Measurements from ENCODE around the gene EIF3D.
A peak's percentile ranks its signal among the peaks of the same experiment; 100 is the strongest.

The EIF3D gene

DNA sequence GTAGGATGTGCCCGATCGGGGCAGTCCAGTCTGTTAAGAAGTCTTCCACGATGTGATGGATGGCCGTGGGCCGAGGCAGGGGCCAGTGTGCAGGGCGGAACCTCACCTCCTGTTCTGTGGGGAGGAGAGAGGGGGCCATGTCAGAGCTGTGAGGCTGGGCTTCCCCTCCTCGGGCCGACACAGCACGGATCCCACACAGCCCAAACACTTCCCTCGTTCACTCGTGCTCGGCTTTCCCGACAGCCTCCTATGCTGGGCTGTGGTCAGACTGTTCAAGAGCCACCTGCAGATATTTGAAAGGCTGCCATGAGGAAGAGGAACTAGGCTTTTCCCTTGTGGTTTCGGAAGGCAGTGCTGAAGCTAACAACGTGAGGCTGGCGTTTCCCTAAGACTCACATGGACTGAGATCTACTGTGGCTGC is 35.3 kb downstream of the EIF3D start:
- Histone ChIP-seq H3K4me1 (no peaks in the 10 kb centered on the region), H3K27me3 (ENCODE audit: control insufficient read depth, insufficient read depth, low read length) (no peaks in the 10 kb centered on the region), H3K9me3 (ENCODE audit: control insufficient read depth, low read length) (no peaks in the 10 kb centered on the region), H3K4me2 (ENCODE audit: low read length) (no peak overlapping the region), H3K36me3 (ENCODE audit: control insufficient read depth, insufficient read depth, low read length) (no peaks in the 10 kb centered on the region), H3K27ac (no peak overlapping the region), H3K4me3 (ENCODE audit: low read depth, low read length) (no peak overlapping the region), H3K9ac (no peak overlapping the region), H3K79me2 (no peaks in the 10 kb centered on the region), H2AFZ (no peak overlapping the region)
- no peak for TF ChIP-seq CTCF (IDR thresholded peaks at IDR 0.05)

- H3K36me3 ChIP-seq (ENCODE audit: control insufficient read depth, insufficient read depth, low read length): no peaks in the 10 kb centered on the region
These were observed 36.9 kb downstream of the EIF3D start for GRCh38 chr22:36492109-36492508.

GRCh38 chr22:36491155-36491554 is 37.8 kb downstream of the EIF3D start:
- Histone ChIP-seq H3K4me3 (ENCODE audit: low read depth, low read length) (no peak overlapping the region), H2AFZ (no peak overlapping the region), H3K4me2 (ENCODE audit: low read length) (no peak overlapping the region), H3K9ac (no peak overlapping the region), H3K27me3 (ENCODE audit: control insufficient read depth, insufficient read depth, low read length) (no peaks in the 10 kb centered on the region), H3K36me3 (ENCODE audit: control insufficient read depth, insufficient read depth, low read length) (no peaks in the 10 kb centered on the region), H3K27ac (no peak overlapping the region), H3K79me2 (no peaks in the 10 kb centered on the region), H3K9me3 (ENCODE audit: control insufficient read depth, low read length) (no peaks in the 10 kb centered on the region), H3K4me1 (no peaks in the 10 kb centered on the region)
- TF ChIP-seq CTCF (IDR thresholded peaks at IDR 0.05): no peak

More at GRCh38 chr22:36492109-36492508, 36.9 kb downstream of the EIF3D start:
- H3K4me3 ChIP-seq (ENCODE audit: low read depth, low read length): no peak overlapping the region
- H3K4me2 ChIP-seq (ENCODE audit: low read length): no peak overlapping the region
- no peaks in the 10 kb centered on the region for H3K4me1 ChIP-seq
- H2AFZ ChIP-seq: no peak overlapping the region
- no peak overlapping the region for H3K27ac ChIP-seq
- H3K27me3 ChIP-seq (ENCODE audit: control insufficient read depth, insufficient read depth, low read length): no peaks in the 10 kb centered on the region
- TF ChIP-seq CTCF (IDR thresholded peaks at IDR 0.05): no peak
- no peaks in the 10 kb centered on the region for H3K9me3 ChIP-seq (ENCODE audit: control insufficient read depth, low read length)
- H3K9ac ChIP-seq: no peak overlapping the region
- no peaks in the 10 kb centered on the region for H3K79me2 ChIP-seq

DNA sequence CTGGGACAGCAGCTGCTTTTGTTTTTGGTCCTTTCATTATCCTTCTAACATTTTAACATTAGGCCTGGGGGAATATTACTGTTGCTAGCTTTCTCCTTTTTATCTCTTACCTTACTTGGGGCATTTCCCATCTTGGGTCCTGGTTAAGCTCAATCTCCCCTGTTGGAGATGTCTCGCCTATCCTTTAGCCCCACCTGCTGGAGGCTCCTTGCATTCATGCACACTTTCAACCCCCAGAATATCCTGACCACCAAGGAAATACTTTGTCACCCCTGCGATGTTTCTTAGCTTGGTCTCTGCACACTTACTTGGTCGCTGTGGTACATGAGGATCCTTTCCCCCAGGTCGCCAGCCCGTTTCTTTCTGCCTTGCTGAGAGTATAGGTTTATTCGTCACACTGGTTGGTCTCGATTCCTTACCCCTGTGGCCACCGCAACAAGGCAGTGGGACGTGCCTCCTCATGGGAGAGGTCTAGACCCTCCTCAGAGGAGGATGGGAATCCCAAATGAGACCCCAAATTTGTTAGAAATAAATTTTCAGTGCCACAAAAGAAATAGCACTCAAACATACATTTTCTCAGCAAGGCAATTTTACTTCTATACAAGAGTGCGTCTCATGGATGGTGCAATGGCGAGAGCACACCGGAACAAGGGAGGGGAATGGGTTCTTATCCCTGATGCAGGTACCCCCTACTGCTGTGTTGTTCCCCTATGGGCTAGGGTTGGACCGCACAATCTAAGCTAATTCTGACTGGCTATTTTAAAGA is 42.2 kb downstream of the EIF3D start:
- no peak overlapping the region for H3K4me2 ChIP-seq (ENCODE audit: low read length)
- no peak overlapping the region for H3K4me3 ChIP-seq (ENCODE audit: low read depth, low read length)
- H3K36me3 ChIP-seq (ENCODE audit: control insufficient read depth, insufficient read depth, low read length): no peaks in the 10 kb centered on the region
- no peak overlapping the region for H2AFZ ChIP-seq
- peak; percentile 51 for TF ChIP-seq CTCF (IDR thresholded peaks at IDR 0.05)
- no peaks in the 10 kb centered on the region for H3K27me3 ChIP-seq (ENCODE audit: control insufficient read depth, insufficient read depth, low read length)
- H3K4me1 ChIP-seq: no peaks in the 10 kb centered on the region
- no peaks in the 10 kb centered on the region for H3K79me2 ChIP-seq
- H3K9ac ChIP-seq: no peak overlapping the region
- H3K9me3 ChIP-seq (ENCODE audit: control insufficient read depth, low read length): no peaks in the 10 kb centered on the region
- no peak overlapping the region for H3K27ac ChIP-seq

Data from parathyroid adenoma (tissue), 2 donors.